GM12873 (cell line): ENCODE data around the gene ZNF85.

Source experiments
- CTCF ChIP-seq: IDR thresholded peaks from 2 replicates; pipeline ENCODE4 v1.5.1; 2012; ENCODE audit warnings: low read depth, mild to moderate bottlenecking, moderate library complexity, low read length, control low read depth; ENCODE audit not compliant: insufficient read depth; ENCODE audit errors: missing control alignments

ZNF85 gene

GRCh38 chr19:20923077-20923871, at the start of gene ZNF85:
Gene ZNF85, plus strand, starts transcription at chr19:20923251. Its CDS starts 150 bp downstream, at chr19:20923401.
- TF ChIP-seq CTCF: no peak

GRCh38 chr19:20879501-20879900, 43.5 kb upstream of the ZNF85 start:
- no peak for TF ChIP-seq CTCF

GRCh38 chr19:20912973-20913372, 10.1 kb upstream of the ZNF85 start:
- TF ChIP-seq CTCF: no peak

GRCh38 chr19:20925481-20925880, 2.4 kb downstream of the ZNF85 start:
- no peak for TF ChIP-seq CTCF

- TF ChIP-seq CTCF: no peak
Observed at GRCh38 chr19:20926796-20927195, 3.7 kb downstream of the ZNF85 start.

- TF ChIP-seq CTCF: no peak
Observed at GRCh38 chr19:20928371-20928770, 5.3 kb downstream of the ZNF85 start.

GRCh38 chr19:20964798-20965197, 41.7 kb downstream of the ZNF85 start:
- peak; percentile 13 for TF ChIP-seq CTCF
